Calu3 (cell line): ENCODE results near the gene BTG1. TPM values are rescaled to one million over a fixed set of nuclear protein-coding genes. Genes with fewer than 3 reads are reported as not detected.

Experiments
- Bru-seq: library from RNA; stranded (reverse); fragments of 400-500 nt; gene quantifications from one replicate; lab custom pipeline; 2021; lab: Mats Ljungman, UMichigan
- BruChase-seq, 2 experiments: library from RNA; stranded (reverse); fragments of 400-500 nt; gene quantifications; one replicate each; lab custom pipeline; 2021; lab: Mats Ljungman, UMichigan
- BruUV-seq: library from RNA; stranded (reverse); fragments of 400-500 nt; replicated peaks from 2 replicates; lab custom pipeline; 2021; lab: Mats Ljungman, UMichigan
- CTCF ChIA-PET: fragments of 300-600 bp; sonication (Branson Sonifier 250); formaldehyde crosslinking; loops from one replicate; lab custom pipeline; 2022; ENCODE audit warnings: antibody characterized with exemption; lab: Charles Lee
- DNase-seq: peaks from one replicate; pipeline ENCODE4 v3.0.0; 2022
- H3K27ac Mint-ChIP-seq: one replicate; pipeline ENCODE4 v1.8.0; 2022; ENCODE audit warnings: mixed read lengths; ENCODE audit not compliant: unreplicated experiment
- H3K27me3 Mint-ChIP-seq: one replicate; pipeline ENCODE4 v1.8.0; 2022; ENCODE audit warnings: mixed read lengths; ENCODE audit not compliant: unreplicated experiment
- H3K36me3 Mint-ChIP-seq: one replicate; pipeline ENCODE4 v1.8.0; 2022; ENCODE audit warnings: mild to moderate bottlenecking, moderate library complexity, mixed read lengths; ENCODE audit not compliant: insufficient read depth, unreplicated experiment
- H3K4me1 Mint-ChIP-seq: one replicate; pipeline ENCODE4 v1.8.0; 2022; ENCODE audit warnings: mild to moderate bottlenecking, low read depth, mixed read lengths; ENCODE audit not compliant: unreplicated experiment
- H3K4me3 Mint-ChIP-seq: one replicate; pipeline ENCODE4 v1.8.0; 2022; ENCODE audit warnings: mild to moderate bottlenecking, low read depth, moderate library complexity, mixed read lengths; ENCODE audit not compliant: unreplicated experiment
- H3K9me3 Mint-ChIP-seq: one replicate; pipeline ENCODE4 v1.8.0; 2022; ENCODE audit warnings: low read depth, mixed read lengths; ENCODE audit not compliant: unreplicated experiment
- intact Hi-C: fragments of 100-400 bp; cut with micrococcal nuclease; formaldehyde crosslinking; loops from one replicate; pipeline ENCODE4 v1.10.0; 2022; ENCODE audit not compliant: unreplicated experiment
- long read RNA-seq: library from polyadenylated mRNA; stranded (forward); transcript quantifications from one replicate; pipeline ENCODE4 v2.0.0, GENCODE V29; 2022
- total RNA-seq: library from RNA; stranded (reverse); gene quantifications from 2 replicates; pipeline ENCODE4 v1.2.3, GENCODE V29; 2022
- TF ChIP-seq, protein P1 (sequence below): fragments of 200-600 bp; IDR thresholded peaks from one replicate; pipeline ENCODE4 v1.8.0; 2022; ENCODE audit warnings: antibody characterized with exemption; ENCODE audit not compliant: unreplicated experiment

The BTG1 gene, protein sequence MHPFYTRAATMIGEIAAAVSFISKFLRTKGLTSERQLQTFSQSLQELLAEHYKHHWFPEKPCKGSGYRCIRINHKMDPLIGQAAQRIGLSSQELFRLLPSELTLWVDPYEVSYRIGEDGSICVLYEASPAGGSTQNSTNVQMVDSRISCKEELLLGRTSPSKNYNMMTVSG
- total RNA-seq: 123 and 131 TPM in 2 replicates
- Bru-seq, nascent RNA: percentile 99 among the genes with signal in this experiment
- BruChase-seq, experiment 1, labeled RNA remaining after a 6-hour chase: percentile 93 among the genes with signal in this experiment
- percentile 99 among the genes with signal in this experiment for BruChase-seq, experiment 2, labeled RNA remaining after a 2-hour chase
- long read RNA-seq, full-length matches to known transcripts: 145 of 152 reads
- long read RNA-seq, partial matches to known transcripts: 0 of 152 reads
- long read RNA-seq, other reads (novel, unspliced or antisense): 7 of 152 reads

DNA sequence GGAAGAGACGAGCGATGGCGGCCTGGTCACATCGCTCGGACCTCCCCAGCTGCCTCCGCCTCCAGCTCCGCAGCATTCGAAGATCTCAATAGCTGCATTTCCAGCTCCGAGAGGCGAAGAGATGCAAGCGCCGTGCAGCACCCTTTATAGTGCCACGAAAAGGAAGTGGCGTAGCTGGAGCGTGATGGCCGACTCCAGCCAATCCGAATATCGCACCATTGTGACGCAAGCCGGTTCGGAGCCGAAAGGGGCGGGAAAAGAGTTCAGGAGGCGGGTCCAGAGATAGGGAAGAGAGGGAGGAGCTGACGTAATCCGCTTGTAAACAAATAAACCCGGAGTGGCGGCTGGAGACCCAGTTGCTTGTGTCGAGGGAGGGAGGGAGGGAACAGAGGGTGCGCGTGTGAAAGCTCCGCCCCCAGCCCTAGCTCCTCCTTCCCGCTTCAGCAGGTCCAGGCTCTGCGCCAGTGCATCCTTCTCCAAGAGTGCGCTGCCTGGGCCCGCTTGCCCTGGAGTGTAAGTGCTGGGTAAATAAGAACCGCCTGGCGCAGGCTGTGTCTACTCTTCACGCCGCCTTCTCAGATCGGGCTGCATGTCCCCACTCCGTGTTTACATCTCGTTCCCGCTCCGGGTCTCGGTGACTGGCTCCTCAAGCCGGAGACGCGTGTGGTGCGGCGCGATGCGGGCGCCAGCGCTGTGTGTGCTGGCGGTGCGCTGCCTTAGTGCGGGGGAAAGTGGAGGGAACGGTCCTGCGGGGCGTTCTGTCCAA, at the start of gene BTG1:
Gene BTG1 (minus strand): TSS at position 116 of the 766 bp plus-strand sequence. CDS start 311 bp downstream, outside the sequence.
- DNase-seq: peak; percentile 99
- Mint-ChIP-seq H3K27me3 (peaks cover 10% of the 10 kb centered on the region), H3K9me3 (peaks cover 2% of the 10 kb centered on the region), H3K4me1 (peaks cover 17% of the 10 kb centered on the region), H3K36me3 (peaks cover 68% of the 10 kb centered on the region), H3K27ac (peak within 1 kb of the TSS; percentile 99), H3K4me3 (peak within 1 kb of the TSS; percentile 87)
- intact Hi-C loops: loop anchor here (1.0 to 10.0 kb wide), 6 partner anchors 219 to 424 kb away; no protein-coding TSS in a partner anchor
- BruUV-seq: no TSS peak
- TF ChIP-seq, protein P1, sequence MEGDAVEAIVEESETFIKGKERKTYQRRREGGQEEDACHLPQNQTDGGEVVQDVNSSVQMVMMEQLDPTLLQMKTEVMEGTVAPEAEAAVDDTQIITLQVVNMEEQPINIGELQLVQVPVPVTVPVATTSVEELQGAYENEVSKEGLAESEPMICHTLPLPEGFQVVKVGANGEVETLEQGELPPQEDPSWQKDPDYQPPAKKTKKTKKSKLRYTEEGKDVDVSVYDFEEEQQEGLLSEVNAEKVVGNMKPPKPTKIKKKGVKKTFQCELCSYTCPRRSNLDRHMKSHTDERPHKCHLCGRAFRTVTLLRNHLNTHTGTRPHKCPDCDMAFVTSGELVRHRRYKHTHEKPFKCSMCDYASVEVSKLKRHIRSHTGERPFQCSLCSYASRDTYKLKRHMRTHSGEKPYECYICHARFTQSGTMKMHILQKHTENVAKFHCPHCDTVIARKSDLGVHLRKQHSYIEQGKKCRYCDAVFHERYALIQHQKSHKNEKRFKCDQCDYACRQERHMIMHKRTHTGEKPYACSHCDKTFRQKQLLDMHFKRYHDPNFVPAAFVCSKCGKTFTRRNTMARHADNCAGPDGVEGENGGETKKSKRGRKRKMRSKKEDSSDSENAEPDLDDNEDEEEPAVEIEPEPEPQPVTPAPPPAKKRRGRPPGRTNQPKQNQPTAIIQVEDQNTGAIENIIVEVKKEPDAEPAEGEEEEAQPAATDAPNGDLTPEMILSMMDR: no peak
- CTCF ChIA-PET: interaction anchor here (0.6 to 3.3 kb wide), 21 partner anchors 9 to 764 kb away, joined by 3 to 32 read pairs (median 4); no protein-coding TSS in a partner anchor

DNA sequence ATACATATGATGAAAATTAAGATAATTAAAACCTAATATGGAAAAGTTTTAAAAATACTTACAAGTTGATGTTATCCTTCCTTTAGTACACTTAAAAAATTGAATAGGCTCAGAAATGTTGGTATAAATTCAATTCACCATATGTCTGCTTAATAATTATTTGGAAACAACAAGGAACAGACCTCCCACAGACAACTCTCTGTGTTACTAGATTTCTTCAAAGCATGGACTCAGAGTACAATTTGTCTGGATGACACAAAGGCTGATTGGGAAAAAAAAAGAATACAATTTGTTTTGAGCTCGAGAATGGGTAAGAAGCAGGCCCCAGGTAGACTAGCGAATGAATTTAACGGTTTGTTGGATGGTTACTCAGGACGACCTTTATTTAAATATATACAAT, 48.9 kb upstream of the BTG1 start:
- no TSS peak for BruUV-seq
- CTCF ChIA-PET: no interaction called here
- Mint-ChIP-seq H3K36me3 (no peaks in the 10 kb centered on the region), H3K27ac (no peak overlapping the region), H3K4me1 (no peaks in the 10 kb centered on the region), H3K27me3 (no peaks in the 10 kb centered on the region), H3K9me3 (no peaks in the 10 kb centered on the region), H3K4me3 (no peak overlapping the region)
- no peak for DNase-seq
- TF ChIP-seq, protein P1: no peak
- intact Hi-C loops: no loop called here

DNA sequence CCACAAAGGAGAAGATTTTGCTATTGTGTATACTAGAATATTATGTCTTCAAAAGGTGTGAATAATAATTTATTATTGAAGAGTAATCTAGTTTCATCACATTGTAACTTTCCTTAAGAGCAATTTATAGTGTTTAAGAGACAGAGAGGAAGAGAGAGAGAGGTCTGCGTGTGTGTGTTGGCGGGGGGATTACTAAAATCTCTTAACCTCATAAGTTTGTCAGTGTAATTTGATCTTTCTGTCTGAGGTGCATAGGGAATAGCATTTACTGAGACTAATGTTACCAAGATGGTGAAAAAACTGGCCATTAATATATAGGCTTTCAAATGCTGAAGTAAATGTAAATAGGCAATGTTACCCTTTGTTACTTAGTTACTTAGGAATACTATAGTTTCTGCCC, 48.2 kb upstream of the BTG1 start:
- no peaks in the 10 kb centered on the region for H3K9me3 Mint-ChIP-seq
- no peaks in the 10 kb centered on the region for H3K36me3 Mint-ChIP-seq
- CTCF ChIA-PET: no interaction called here
- intact Hi-C loops: no loop called here
- BruUV-seq: no TSS peak
- no peak overlapping the region for H3K4me3 Mint-ChIP-seq
- TF ChIP-seq, protein P1: no peak
- H3K27me3 Mint-ChIP-seq: no peaks in the 10 kb centered on the region
- no peaks in the 10 kb centered on the region for H3K4me1 Mint-ChIP-seq
- no peak overlapping the region for H3K27ac Mint-ChIP-seq
- no peak for DNase-seq

DNA sequence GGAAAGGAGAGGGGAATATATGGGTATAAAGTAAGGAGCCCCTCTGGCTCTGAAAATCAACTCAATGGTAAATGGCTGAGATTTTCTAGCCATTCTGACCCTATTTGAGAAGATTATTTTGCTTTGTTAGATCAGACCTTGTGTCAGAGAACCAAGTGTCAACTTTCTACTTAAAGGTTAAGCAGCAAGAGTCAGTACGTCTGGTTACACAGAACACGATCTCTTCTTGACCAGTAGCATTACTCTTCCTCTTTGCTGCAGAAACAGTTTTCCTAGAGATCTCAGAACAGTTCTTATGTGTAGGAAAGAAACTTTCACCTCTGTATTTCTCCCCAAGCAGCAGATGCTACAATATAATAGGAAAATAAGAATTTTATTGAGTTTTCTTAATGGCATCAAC, 47.4 kb upstream of the BTG1 start:
- TF ChIP-seq, protein P1: no peak
- CTCF ChIA-PET: no interaction called here
- H3K4me1 Mint-ChIP-seq: no peaks in the 10 kb centered on the region
- intact Hi-C loops: no loop called here
- H3K9me3 Mint-ChIP-seq: no peaks in the 10 kb centered on the region
- no peak overlapping the region for H3K27ac Mint-ChIP-seq
- no peaks in the 10 kb centered on the region for H3K36me3 Mint-ChIP-seq
- no peak overlapping the region for H3K4me3 Mint-ChIP-seq
- DNase-seq: no peak
- no TSS peak for BruUV-seq
- H3K27me3 Mint-ChIP-seq: no peaks in the 10 kb centered on the region
